ENCODE measurements around the gene C2CD3.

DNA sequence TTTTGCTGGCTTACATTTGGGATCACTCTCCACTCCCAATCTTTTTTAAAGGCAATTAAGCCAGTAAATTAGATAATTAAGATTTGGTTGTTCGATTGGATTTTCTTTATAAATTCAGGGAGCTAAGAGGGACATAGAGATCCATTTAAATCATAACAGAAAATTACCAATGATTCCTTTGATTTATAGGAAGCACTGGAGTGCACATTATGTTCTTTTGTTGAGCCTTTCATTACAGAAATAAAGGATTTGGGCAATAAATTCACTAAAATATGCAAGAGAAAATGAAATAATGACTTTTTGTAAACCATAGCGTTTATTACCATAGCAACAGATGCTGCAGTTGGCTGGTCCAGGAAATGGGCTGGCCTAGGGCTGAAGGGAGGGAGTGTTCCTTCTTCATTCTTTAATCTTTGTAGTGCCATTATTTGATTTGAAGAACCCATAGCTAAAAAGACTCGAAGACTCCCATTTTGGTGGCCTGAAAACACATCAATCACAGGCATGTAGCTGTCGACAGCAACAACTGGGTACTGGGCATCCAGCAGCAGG, 73.0 kb downstream of the C2CD3 start:
- TF ChIP-seq, protein P1, sequence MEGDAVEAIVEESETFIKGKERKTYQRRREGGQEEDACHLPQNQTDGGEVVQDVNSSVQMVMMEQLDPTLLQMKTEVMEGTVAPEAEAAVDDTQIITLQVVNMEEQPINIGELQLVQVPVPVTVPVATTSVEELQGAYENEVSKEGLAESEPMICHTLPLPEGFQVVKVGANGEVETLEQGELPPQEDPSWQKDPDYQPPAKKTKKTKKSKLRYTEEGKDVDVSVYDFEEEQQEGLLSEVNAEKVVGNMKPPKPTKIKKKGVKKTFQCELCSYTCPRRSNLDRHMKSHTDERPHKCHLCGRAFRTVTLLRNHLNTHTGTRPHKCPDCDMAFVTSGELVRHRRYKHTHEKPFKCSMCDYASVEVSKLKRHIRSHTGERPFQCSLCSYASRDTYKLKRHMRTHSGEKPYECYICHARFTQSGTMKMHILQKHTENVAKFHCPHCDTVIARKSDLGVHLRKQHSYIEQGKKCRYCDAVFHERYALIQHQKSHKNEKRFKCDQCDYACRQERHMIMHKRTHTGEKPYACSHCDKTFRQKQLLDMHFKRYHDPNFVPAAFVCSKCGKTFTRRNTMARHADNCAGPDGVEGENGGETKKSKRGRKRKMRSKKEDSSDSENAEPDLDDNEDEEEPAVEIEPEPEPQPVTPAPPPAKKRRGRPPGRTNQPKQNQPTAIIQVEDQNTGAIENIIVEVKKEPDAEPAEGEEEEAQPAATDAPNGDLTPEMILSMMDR (IDR thresholded peaks at IDR 0.05) = no peak
- TF ChIP-seq EP300 (IDR thresholded peaks at IDR 0.05) = no peak

All from upper lobe of left lung (tissue), 4 donors.